Fibroblast of lung (primary cell): Measurements from ENCODE around the gene TESK2. TPM values are rescaled to one million over a fixed set of nuclear protein-coding genes. Genes with fewer than 3 reads are reported as not detected.

ENCODE experiments used
- DNase-seq, 2 donors: peaks; one replicate each; pipeline versions ENCODE4 v3.0.0 to v3.0.0-alpha.2; 2010; ENCODE audit warnings: low read depth in 2 of 2
- H2AFZ ChIP-seq: 2 replicates; pipeline ENCODE4 v1.5.1; 2012; ENCODE audit warnings: low read length, control low read depth, inconsistent platforms
- H3K27ac ChIP-seq: 2 replicates; pipeline ENCODE4 v1.5.1; 2011; ENCODE audit warnings: low read length, control low read depth; ENCODE audit not compliant: insufficient read depth
- H3K27me3 ChIP-seq: 2 replicates; pipeline ENCODE4 v1.5.1; 2011; ENCODE audit warnings: mild to moderate bottlenecking, low read length; ENCODE audit not compliant: control insufficient read depth, insufficient read depth
- H3K36me3 ChIP-seq: 2 replicates; pipeline ENCODE4 v1.5.1; 2011; ENCODE audit warnings: low read length; ENCODE audit not compliant: control insufficient read depth, insufficient read depth
- H3K4me1 ChIP-seq: 2 replicates; pipeline ENCODE4 v1.5.1; 2011; ENCODE audit warnings: low read length; ENCODE audit not compliant: control insufficient read depth, insufficient read depth; ENCODE audit errors: extremely low read depth
- H3K4me2 ChIP-seq: 2 replicates; pipeline ENCODE4 v1.5.1; 2011; ENCODE audit warnings: low read length, control low read depth; ENCODE audit not compliant: insufficient read depth; ENCODE audit errors: extremely low read depth
- H3K4me3 ChIP-seq, 4 experiments: fragments of 200-600 bp in 1 of 4; sonication (generic) in 1 of 4; replicated peaks in 1 of 4; 2 replicates each; pipeline ENCODE4 v1.5.1; 2011 to 2016; ENCODE audit warnings: low read length in 4 of 4, low read depth in 3 of 4, mild to moderate bottlenecking in 3 of 4, control low read depth in 2 of 4, inconsistent platforms in 1 of 4, mixed read lengths in 1 of 4; ENCODE audit not compliant: insufficient read depth in 1 of 4; ENCODE audit errors: control extremely low read depth in 1 of 4
- H3K79me2 ChIP-seq: 2 replicates; pipeline ENCODE4 v1.5.1; 2012; ENCODE audit warnings: mild to moderate bottlenecking, low read length, inconsistent platforms; ENCODE audit not compliant: control insufficient read depth, insufficient read depth
- H3K9ac ChIP-seq: 2 replicates; pipeline ENCODE4 v1.5.1; 2011; ENCODE audit warnings: mild to moderate bottlenecking, low read length, control low read depth; ENCODE audit not compliant: insufficient read depth
- H3K9me3 ChIP-seq: 2 replicates; pipeline ENCODE4 v1.5.1; 2012; ENCODE audit warnings: low read depth, low read length; ENCODE audit not compliant: control insufficient read depth, insufficient read depth
- H4K20me1 ChIP-seq: 2 replicates; pipeline ENCODE4 v1.5.1; 2011; ENCODE audit warnings: low read length; ENCODE audit not compliant: control insufficient read depth, insufficient read depth; ENCODE audit errors: extremely low read depth
- CTCF ChIP-seq, 2 donors: IDR thresholded peaks in 1 of 2; conservative IDR thresholded peaks in 1 of 2; 1 replicate in 1 of 2; 2 replicates in 1 of 2; pipeline ENCODE4 v1.5.1; 2011 to 2012; ENCODE audit warnings: low read length in 2 of 2, control low read depth in 1 of 2, inconsistent platforms in 1 of 2, low read depth in 1 of 2, mild to moderate bottlenecking in 1 of 2
- EZH2 ChIP-seq: IDR thresholded peaks from 2 replicates; pipeline ENCODE4 v1.5.1; 2012; ENCODE audit warnings: low read length, control low read depth, mild to moderate bottlenecking; ENCODE audit errors: missing control alignments
- polyA plus RNA-seq, 2 donors: library from polyadenylated mRNA; depleted of rRNA in 1 of 2; stranded (reverse) in 1 of 2; unstranded in 1 of 2; fragments of >200 nt; gene quantifications; 2 replicates each; pipeline ENCODE4 v1.2.1, GENCODE V29; 2011 to 2012; ENCODE audit warnings: missing spikeins in 1 of 2
- total RNA-seq: library from RNA; depleted of rRNA; stranded (reverse); fragments of >200 nt; gene quantifications from 2 replicates; pipeline ENCODE4 v1.2.1, GENCODE V29; 2014

TESK2 gene
- total and polyA plus RNA-seq, 2 donors (not counting 1 experiment from before 2014, with no cell fraction given) = 1.7 to 4.3 TPM

GRCh38 chr1:45297666-45298356, 193.2 kb downstream of the TESK2 start:
- no peaks in the 10 kb centered on the region for H3K36me3 ChIP-seq
- H3K79me2 ChIP-seq = no peaks in the 10 kb centered on the region
- H3K4me2 ChIP-seq = no peak overlapping the region

More at GRCh38 chr1:45297666-45298356, 193.2 kb downstream of the TESK2 start:
- H4K20me1 ChIP-seq = no peaks in the 10 kb centered on the region
- no peaks in the 10 kb centered on the region for H3K4me1 ChIP-seq
- no peak for TF ChIP-seq CTCF (conservative IDR thresholded peaks at IDR 0.05 in 1 of 2, IDR thresholded peaks at IDR 0.05 in 1 of 2; ENCODE audit: low read depth in 1 of 2, low read length in 2 of 2)
- TF ChIP-seq EZH2 = no peak
- no peak overlapping the region for H2AFZ ChIP-seq
- no peak overlapping the region for H3K4me3 ChIP-seq
- H3K9ac ChIP-seq = no peak overlapping the region
- no peak overlapping the region for H3K27ac ChIP-seq
- DNase-seq = no peak
- no peaks in the 10 kb centered on the region for H3K27me3 ChIP-seq
- no peaks in the 10 kb centered on the region for H3K9me3 ChIP-seq

Other genes starting within 250 kb of the TESK2 start
- 0.17 and 0.26 TPM in 2 replicates for gene HPDL, start 164.3 kb downstream of the TESK2 start, total RNA-seq
- gene HPDL, start 164.3 kb downstream of the TESK2 start, polyA plus RNA-seq = 0.17 and 0.30 TPM in 2 replicates
- gene TOE1, start 151.0 kb downstream of the TESK2 start, total RNA-seq = 10.0 and 12.1 TPM in 2 replicates
- gene TOE1, start 151.0 kb downstream of the TESK2 start, polyA plus RNA-seq = 9.0 and 21.8 TPM in 2 replicates
- 15.7 and 17.5 TPM in 2 replicates for gene MUTYH, start 150.7 kb downstream of the TESK2 start, total RNA-seq
- gene MUTYH, start 150.7 kb downstream of the TESK2 start, polyA plus RNA-seq = 3.8 and 5.6 TPM in 2 replicates
- gene CCDC163, start 8.9 kb upstream of the TESK2 start, total RNA-seq = 1.0 and 1.2 TPM in 2 replicates
- gene CCDC163, start 8.9 kb upstream of the TESK2 start, polyA plus RNA-seq = 0.85 and 1.6 TPM in 2 replicates
- 2.3 and 2.6 TPM in 2 replicates for gene MMACHC, start 9.1 kb upstream of the TESK2 start, total RNA-seq
- gene MMACHC, start 9.1 kb upstream of the TESK2 start, polyA plus RNA-seq = 4.2 and 5.9 TPM in 2 replicates
- gene PRDX1, start 30.7 kb upstream of the TESK2 start, total RNA-seq = 336 and 420 TPM in 2 replicates
- gene PRDX1, start 30.7 kb upstream of the TESK2 start, polyA plus RNA-seq = 721 and 789 TPM in 2 replicates
- 110 and 123 TPM in 2 replicates for gene AKR1A1, start 59.7 kb upstream of the TESK2 start, total RNA-seq
- gene AKR1A1, start 59.7 kb upstream of the TESK2 start, polyA plus RNA-seq = 110 and 120 TPM in 2 replicates
- 30.9 and 37.2 TPM in 2 replicates for gene NASP, start 92.9 kb upstream of the TESK2 start, total RNA-seq
- gene NASP, start 92.9 kb upstream of the TESK2 start, polyA plus RNA-seq = 54.1 and 86.1 TPM in 2 replicates
- 0.51 and 0.99 TPM in 2 replicates for gene CCDC17, start 132.9 kb upstream of the TESK2 start, total RNA-seq
- gene CCDC17, start 132.9 kb upstream of the TESK2 start, polyA plus RNA-seq = 0.05 and 0.09 TPM in 2 replicates
- 77.8 and 104 TPM in 2 replicates for gene GPBP1L1, start 195.4 kb upstream of the TESK2 start, total RNA-seq
- 61.7 and 77.2 TPM in 2 replicates for gene GPBP1L1, start 195.4 kb upstream of the TESK2 start, polyA plus RNA-seq
- gene TMEM69, start 197.0 kb upstream of the TESK2 start, total RNA-seq = 9.5 and 10.2 TPM in 2 replicates
- gene TMEM69, start 197.0 kb upstream of the TESK2 start, polyA plus RNA-seq = 42.6 and 54.3 TPM in 2 replicates